GM18907 (cell line): Measurements from ENCODE around the gene SLC24A3.

Experiments
- ATAC-seq: cut with Tn5 transposase; IDR thresholded peaks from one replicate; pipeline ENCODE4 v1.9.1; 2021; ENCODE audit warnings: mild to moderate bottlenecking, moderate library complexity; ENCODE audit not compliant: unreplicated experiment

Gene SLC24A3

GRCh38 chr20:19236371-19237055, 24.1 kb downstream of the SLC24A3 start:
- ATAC-seq = no peak

GRCh38 chr20:19241440-19241839, 29.0 kb downstream of the SLC24A3 start:
- ATAC-seq = no peak

GRCh38 chr20:19244291-19244690, 31.8 kb downstream of the SLC24A3 start:
- no peak for ATAC-seq

- ATAC-seq = no peak
Measured at GRCh38 chr20:19249106-19249879, 36.9 kb downstream of the SLC24A3 start.

GRCh38 chr20:19250346-19250745, 37.9 kb downstream of the SLC24A3 start:
- ATAC-seq = no peak

- no peak for ATAC-seq
Measured at GRCh38 chr20:19251506-19251905, 39.1 kb downstream of the SLC24A3 start.

GRCh38 chr20:19251958-19252357, 39.5 kb downstream of the SLC24A3 start:
- no peak for ATAC-seq

- ATAC-seq = no peak
Measured at GRCh38 chr20:19252451-19253120, 40.1 kb downstream of the SLC24A3 start.

GRCh38 chr20:19253316-19253715, 40.9 kb downstream of the SLC24A3 start:
- no peak for ATAC-seq

- no peak for ATAC-seq
Measured at GRCh38 chr20:19253916-19254820, 41.7 kb downstream of the SLC24A3 start.

GRCh38 chr20:19254956-19255355, 42.5 kb downstream of the SLC24A3 start:
- ATAC-seq = no peak

- no peak for ATAC-seq
Measured at GRCh38 chr20:19256085-19256484, 43.6 kb downstream of the SLC24A3 start.

- ATAC-seq = no peak
Measured at GRCh38 chr20:19256906-19257595, 44.6 kb downstream of the SLC24A3 start.

GRCh38 chr20:19257865-19258264, 45.4 kb downstream of the SLC24A3 start:
- no peak for ATAC-seq

- ATAC-seq = no peak
Measured at GRCh38 chr20:19259141-19259591, 46.7 kb downstream of the SLC24A3 start.

GRCh38 chr20:19260412-19261090, 48.1 kb downstream of the SLC24A3 start:
- ATAC-seq = no peak

GRCh38 chr20:19264191-19264590, 51.7 kb downstream of the SLC24A3 start:
- ATAC-seq = no peak

- no peak for ATAC-seq
Measured at GRCh38 chr20:19265646-19266374, 53.4 kb downstream of the SLC24A3 start.

GRCh38 chr20:19268426-19268825, 56.0 kb downstream of the SLC24A3 start:
- ATAC-seq = no peak
